ENCODE results near the gene FRMD7. TPM values are rescaled to one million over a fixed set of nuclear protein-coding genes. Genes with fewer than 3 reads are reported as not detected.
"Not testable (repeated sequence)": the region's sequence is repeated elsewhere in the genome, so short reads cannot be mapped to it uniquely, and the experiment has no call there.

FRMD7 gene
- total RNA-seq, 3 donors from 2014 or later (not counting 1 experiment from before 2014, with no cell fraction given), result not detected

DNA sequence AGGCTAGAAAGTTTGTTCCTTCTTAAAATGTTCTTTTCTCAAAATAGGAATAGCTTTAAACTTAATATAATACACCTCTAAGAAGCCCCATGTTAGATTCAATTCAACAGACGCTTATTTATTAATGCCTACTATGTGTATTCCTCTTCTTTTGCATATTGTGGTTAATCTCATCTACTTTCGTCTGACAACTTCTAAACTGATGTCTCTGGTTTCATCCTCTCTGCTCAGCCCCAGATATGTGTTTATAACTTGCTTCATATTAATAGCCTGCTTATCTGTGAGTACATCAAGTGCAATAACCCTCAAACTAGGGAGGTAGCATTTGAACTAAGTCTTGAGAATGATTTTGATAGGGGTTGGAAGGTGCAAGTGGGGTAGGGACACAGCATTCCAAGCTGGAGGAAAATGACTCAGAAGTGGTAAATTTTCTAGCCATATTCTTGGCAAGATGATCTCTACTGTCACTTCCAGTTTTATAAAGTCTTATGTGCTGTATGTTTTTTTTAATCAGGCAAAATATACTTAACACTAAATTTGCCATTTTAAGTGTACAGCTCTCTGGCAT, 67.8 kb downstream of the FRMD7 start:
- TF ChIP-seq, protein P1, sequence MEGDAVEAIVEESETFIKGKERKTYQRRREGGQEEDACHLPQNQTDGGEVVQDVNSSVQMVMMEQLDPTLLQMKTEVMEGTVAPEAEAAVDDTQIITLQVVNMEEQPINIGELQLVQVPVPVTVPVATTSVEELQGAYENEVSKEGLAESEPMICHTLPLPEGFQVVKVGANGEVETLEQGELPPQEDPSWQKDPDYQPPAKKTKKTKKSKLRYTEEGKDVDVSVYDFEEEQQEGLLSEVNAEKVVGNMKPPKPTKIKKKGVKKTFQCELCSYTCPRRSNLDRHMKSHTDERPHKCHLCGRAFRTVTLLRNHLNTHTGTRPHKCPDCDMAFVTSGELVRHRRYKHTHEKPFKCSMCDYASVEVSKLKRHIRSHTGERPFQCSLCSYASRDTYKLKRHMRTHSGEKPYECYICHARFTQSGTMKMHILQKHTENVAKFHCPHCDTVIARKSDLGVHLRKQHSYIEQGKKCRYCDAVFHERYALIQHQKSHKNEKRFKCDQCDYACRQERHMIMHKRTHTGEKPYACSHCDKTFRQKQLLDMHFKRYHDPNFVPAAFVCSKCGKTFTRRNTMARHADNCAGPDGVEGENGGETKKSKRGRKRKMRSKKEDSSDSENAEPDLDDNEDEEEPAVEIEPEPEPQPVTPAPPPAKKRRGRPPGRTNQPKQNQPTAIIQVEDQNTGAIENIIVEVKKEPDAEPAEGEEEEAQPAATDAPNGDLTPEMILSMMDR (IDR thresholded peaks at IDR 0.05), result no peak
- H3K36me3 Mint-ChIP-seq, result no peaks in the 10 kb centered on the region
- H3K9me3 ChIP-seq (ENCODE audit: control insufficient read depth, insufficient read depth, low read length), result no peaks in the 10 kb centered on the region
- no peaks in the 10 kb centered on the region for H3K4me1 ChIP-seq (ENCODE audit: control insufficient read depth, insufficient read depth, low read length)
- H3K27me3 ChIP-seq (ENCODE audit: control insufficient read depth, insufficient read depth, low read length), result no peaks in the 10 kb centered on the region
- peaks cover 0 to 17% of the 10 kb centered on the region in 2 donors for H3K27me3 Mint-ChIP-seq (ENCODE audit: low read depth in 2 of 2)
- H3K9me3 Mint-ChIP-seq, result no peaks in the 10 kb centered on the region
- no peak overlapping the region for H3K4me3 Mint-ChIP-seq
- no CpG with 5 or more reads among the region's 2 CpGs for WGBS (ENCODE audit: insufficient coverage)
- H3K4me3 ChIP-seq (ENCODE audit: low read length), result no peak overlapping the region
- DNase-seq (no peak), ATAC-seq (peak in 1 of 3 donors; percentile 50)
- H3K4me1 Mint-ChIP-seq, result peaks cover 11 to 34% of the 10 kb centered on the region in 2 donors
- H3K36me3 ChIP-seq (ENCODE audit: control insufficient read depth, insufficient read depth, low read length), result peaks cover 8% of the 10 kb centered on the region
- intact Hi-C loops (cut with micrococcal nuclease), result loop anchor here (5.0 kb wide), 1 partner anchor 38 kb away; the partner anchor contains the start of gene STK26
- peak overlapping the region; percentile 20 to 76 for H3K27ac Mint-ChIP-seq
- H3K27ac ChIP-seq (ENCODE audit: low read length), result no peak overlapping the region

DNA sequence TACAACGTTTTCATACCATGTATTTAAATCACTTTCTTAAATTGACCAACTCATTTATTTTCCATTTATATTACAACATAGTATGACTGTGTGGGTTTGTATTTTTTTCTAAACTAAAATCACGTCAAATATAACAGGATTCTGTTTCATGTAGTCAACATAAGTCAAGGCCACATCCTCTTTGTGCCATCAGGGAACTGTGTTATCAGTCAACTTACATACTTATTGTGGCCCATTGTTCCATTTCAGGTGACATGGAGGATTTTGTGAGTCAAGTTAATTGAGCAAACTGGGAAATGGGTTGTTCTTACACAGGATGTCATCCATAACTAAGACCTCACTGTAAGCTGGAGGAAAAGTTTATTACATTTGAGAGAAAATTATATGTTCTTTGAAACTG, 68.8 kb downstream of the FRMD7 start:
- Histone ChIP-seq H3K4me1 (ENCODE audit: control insufficient read depth, insufficient read depth, low read length) (no peaks in the 10 kb centered on the region), H3K27me3 (ENCODE audit: control insufficient read depth, insufficient read depth, low read length) (no peaks in the 10 kb centered on the region), H3K36me3 (ENCODE audit: control insufficient read depth, insufficient read depth, low read length) (peaks cover 8% of the 10 kb centered on the region), H3K4me3 (ENCODE audit: low read length) (no peak overlapping the region), H3K9me3 (ENCODE audit: control insufficient read depth, insufficient read depth, low read length) (no peaks in the 10 kb centered on the region), H3K27ac (ENCODE audit: low read length) (no peak overlapping the region)
- no peaks in the 10 kb centered on the region for H3K9me3 Mint-ChIP-seq
- peaks cover 11 to 35% of the 10 kb centered on the region in 2 donors for H3K4me1 Mint-ChIP-seq
- intact Hi-C loops (cut with micrococcal nuclease), result loop anchor here (5.0 kb wide), 1 partner anchor 37 kb away; the partner anchor contains the start of gene STK26
- H3K36me3 Mint-ChIP-seq, result no peaks in the 10 kb centered on the region
- H3K4me3 Mint-ChIP-seq, result no peak overlapping the region
- peak overlapping the region in 1 of 2 donors; percentile 20 for H3K27ac Mint-ChIP-seq
- ATAC-seq (no peak), DNase-seq (no peak)
- WGBS (ENCODE audit: insufficient coverage), result no CpG with 5 or more reads among the region's 2 CpGs
- H3K27me3 Mint-ChIP-seq (ENCODE audit: low read depth in 2 of 2), result peaks cover 0 to 17% of the 10 kb centered on the region in 2 donors
- TF ChIP-seq, protein P1 (IDR thresholded peaks at IDR 0.05), result no peak

DNA sequence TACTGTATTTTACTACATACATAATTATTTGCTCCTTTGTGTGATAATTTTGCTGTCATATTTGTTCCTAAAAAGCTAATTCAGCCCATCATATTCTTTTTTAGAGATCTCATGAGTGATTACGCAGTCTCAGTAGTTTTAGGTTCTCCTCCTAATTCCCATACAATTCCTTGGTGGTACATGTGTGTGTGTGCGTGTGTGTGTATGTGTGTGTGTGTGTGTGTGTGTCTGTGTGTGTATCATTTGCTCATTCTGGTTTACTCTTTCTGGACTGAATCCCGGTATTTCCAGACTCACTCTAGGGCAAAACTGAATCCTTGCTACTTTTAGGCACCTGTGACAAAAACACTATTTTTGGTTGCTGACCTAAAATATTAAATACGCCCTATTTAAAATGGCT, 69.8 kb downstream of the FRMD7 start:
- TF ChIP-seq, protein P1 (IDR thresholded peaks at IDR 0.05), result no peak
- no peak for ATAC-seq
- DNase-seq, result no peak
- Mint-ChIP-seq H3K36me3 (no peaks in the 10 kb centered on the region), H3K27me3 (ENCODE audit: low read depth in 2 of 2) (peaks cover 0 to 18% of the 10 kb centered on the region in 2 donors), H3K4me3 (no peak overlapping the region), H3K27ac (no peak overlapping the region), H3K4me1 (peaks cover 15 to 42% of the 10 kb centered on the region in 2 donors), H3K9me3 (no peaks in the 10 kb centered on the region)
- Histone ChIP-seq H3K27ac (ENCODE audit: low read length) (no peak overlapping the region), H3K4me3 (ENCODE audit: low read length) (no peak overlapping the region), H3K4me1 (ENCODE audit: control insufficient read depth, insufficient read depth, low read length) (no peaks in the 10 kb centered on the region), H3K36me3 (ENCODE audit: control insufficient read depth, insufficient read depth, low read length) (peaks cover 8% of the 10 kb centered on the region), H3K9me3 (ENCODE audit: control insufficient read depth, insufficient read depth, low read length) (no peaks in the 10 kb centered on the region), H3K27me3 (ENCODE audit: control insufficient read depth, insufficient read depth, low read length) (no peaks in the 10 kb centered on the region)
- intact Hi-C loops (cut with micrococcal nuclease), result loop anchor here (5.0 kb wide), 1 partner anchor 36 kb away; the partner anchor contains the start of gene STK26
- 67% methylated on average over 1 of the region's 4 CpGs for WGBS (ENCODE audit: insufficient coverage)

DNA sequence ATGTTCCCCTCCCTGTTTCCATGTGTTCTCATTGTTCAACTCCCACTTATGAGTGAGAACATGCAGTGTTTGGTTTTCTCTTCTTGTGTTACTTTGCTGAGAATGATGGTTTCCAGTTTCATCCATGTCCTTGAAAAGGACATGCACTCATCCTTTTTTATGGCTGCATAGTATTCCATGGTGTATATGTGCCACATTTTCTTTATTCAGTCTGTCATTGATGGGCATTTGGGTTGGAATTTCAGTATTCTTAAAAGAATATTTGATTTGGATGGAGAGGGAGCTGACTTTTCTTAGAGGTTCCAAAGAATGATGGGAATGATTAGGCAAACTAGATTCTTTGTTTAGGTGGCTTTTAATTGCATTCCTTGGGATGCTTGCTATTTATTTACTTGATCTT, 76.0 kb downstream of the FRMD7 start:
- ATAC-seq; H3K4me3 ChIP-seq (ENCODE audit: low read length); H3K36me3 ChIP-seq (ENCODE audit: control insufficient read depth, insufficient read depth, low read length); H3K27ac ChIP-seq (ENCODE audit: low read length); H3K4me1 ChIP-seq (ENCODE audit: control insufficient read depth, insufficient read depth, low read length); H3K4me3 Mint-ChIP-seq; H3K9me3 ChIP-seq (ENCODE audit: control insufficient read depth, insufficient read depth, low read length); H3K36me3 Mint-ChIP-seq; H3K27me3 ChIP-seq (ENCODE audit: control insufficient read depth, insufficient read depth, low read length); DNase-seq; intact Hi-C loops (cut with micrococcal nuclease); H3K9me3 Mint-ChIP-seq: not testable (repeated sequence)
- H3K27me3 Mint-ChIP-seq (ENCODE audit: low read depth in 2 of 2), result peaks cover 0 to 23% of the 10 kb centered on the region in 2 donors
- H3K27ac Mint-ChIP-seq, result peak overlapping the region in 1 of 2 donors; percentile 44
- H3K4me1 Mint-ChIP-seq, result peaks cover 44 to 55% of the 10 kb centered on the region in 2 donors
